Fibroblast of lung (primary cell): ENCODE results near the gene EFHD1. TPM values are rescaled to one million over a fixed set of nuclear protein-coding genes. Genes with fewer than 3 reads are reported as not detected.
"Not testable (repeated sequence)": the region's sequence is repeated elsewhere in the genome, so short reads cannot be mapped to it uniquely, and the experiment has no call there.

Experiments used
- DNase-seq, 2 donors: peaks; one replicate each; pipeline versions ENCODE4 v3.0.0 to v3.0.0-alpha.2; 2010; ENCODE audit warnings: low read depth in 2 of 2
- H2AFZ ChIP-seq: 2 replicates; pipeline ENCODE4 v1.5.1; 2012; ENCODE audit warnings: low read length, control low read depth, inconsistent platforms
- H3K27ac ChIP-seq: 2 replicates; pipeline ENCODE4 v1.5.1; 2011; ENCODE audit warnings: low read length, control low read depth; ENCODE audit not compliant: insufficient read depth
- H3K27me3 ChIP-seq: 2 replicates; pipeline ENCODE4 v1.5.1; 2011; ENCODE audit warnings: mild to moderate bottlenecking, low read length; ENCODE audit not compliant: control insufficient read depth, insufficient read depth
- H3K36me3 ChIP-seq: 2 replicates; pipeline ENCODE4 v1.5.1; 2011; ENCODE audit warnings: low read length; ENCODE audit not compliant: control insufficient read depth, insufficient read depth
- H3K4me1 ChIP-seq: 2 replicates; pipeline ENCODE4 v1.5.1; 2011; ENCODE audit warnings: low read length; ENCODE audit not compliant: control insufficient read depth, insufficient read depth; ENCODE audit errors: extremely low read depth
- H3K4me2 ChIP-seq: 2 replicates; pipeline ENCODE4 v1.5.1; 2011; ENCODE audit warnings: low read length, control low read depth; ENCODE audit not compliant: insufficient read depth; ENCODE audit errors: extremely low read depth
- H3K4me3 ChIP-seq, 4 experiments: fragments of 200-600 bp in 1 of 4; sonication (generic) in 1 of 4; replicated peaks in 1 of 4; 2 replicates each; pipeline ENCODE4 v1.5.1; 2011 to 2016; ENCODE audit warnings: low read length in 4 of 4, low read depth in 3 of 4, mild to moderate bottlenecking in 3 of 4, control low read depth in 2 of 4, inconsistent platforms in 1 of 4, mixed read lengths in 1 of 4; ENCODE audit not compliant: insufficient read depth in 1 of 4; ENCODE audit errors: control extremely low read depth in 1 of 4
- H3K79me2 ChIP-seq: 2 replicates; pipeline ENCODE4 v1.5.1; 2012; ENCODE audit warnings: mild to moderate bottlenecking, low read length, inconsistent platforms; ENCODE audit not compliant: control insufficient read depth, insufficient read depth
- H3K9ac ChIP-seq: 2 replicates; pipeline ENCODE4 v1.5.1; 2011; ENCODE audit warnings: mild to moderate bottlenecking, low read length, control low read depth; ENCODE audit not compliant: insufficient read depth
- H3K9me3 ChIP-seq: 2 replicates; pipeline ENCODE4 v1.5.1; 2012; ENCODE audit warnings: low read depth, low read length; ENCODE audit not compliant: control insufficient read depth, insufficient read depth
- H4K20me1 ChIP-seq: 2 replicates; pipeline ENCODE4 v1.5.1; 2011; ENCODE audit warnings: low read length; ENCODE audit not compliant: control insufficient read depth, insufficient read depth; ENCODE audit errors: extremely low read depth
- CTCF ChIP-seq, 2 donors: IDR thresholded peaks in 1 of 2; conservative IDR thresholded peaks in 1 of 2; 1 replicate in 1 of 2; 2 replicates in 1 of 2; pipeline ENCODE4 v1.5.1; 2011 to 2012; ENCODE audit warnings: low read length in 2 of 2, control low read depth in 1 of 2, inconsistent platforms in 1 of 2, low read depth in 1 of 2, mild to moderate bottlenecking in 1 of 2
- EZH2 ChIP-seq: IDR thresholded peaks from 2 replicates; pipeline ENCODE4 v1.5.1; 2012; ENCODE audit warnings: low read length, control low read depth, mild to moderate bottlenecking; ENCODE audit errors: missing control alignments
- polyA plus RNA-seq, 2 donors: library from polyadenylated mRNA; depleted of rRNA in 1 of 2; stranded (reverse) in 1 of 2; unstranded in 1 of 2; fragments of >200 nt; gene quantifications; 2 replicates each; pipeline ENCODE4 v1.2.1, GENCODE V29; 2011 to 2012; ENCODE audit warnings: missing spikeins in 1 of 2
- total RNA-seq: library from RNA; depleted of rRNA; stranded (reverse); fragments of >200 nt; gene quantifications from 2 replicates; pipeline ENCODE4 v1.2.1, GENCODE V29; 2014

The EFHD1 gene
- total and polyA plus RNA-seq, 2 donors (not counting 1 experiment from before 2014, with no cell fraction given) = 0.83 TPM; not detected in 1

- no peak for DNase-seq
- no peak overlapping the region for H3K9ac ChIP-seq
- no peaks in the 10 kb centered on the region for H3K79me2 ChIP-seq
- TF ChIP-seq EZH2 (no peak), CTCF (conservative IDR thresholded peaks at IDR 0.05 in 1 of 2, IDR thresholded peaks at IDR 0.05 in 1 of 2; ENCODE audit: low read depth in 1 of 2, low read length in 2 of 2) (no peak)
- H3K27me3 ChIP-seq = peaks cover 3% of the 10 kb centered on the region
- H3K27ac ChIP-seq = no peak overlapping the region
- H3K4me2 ChIP-seq = no peak overlapping the region
- H4K20me1 ChIP-seq = no peaks in the 10 kb centered on the region
- no peaks in the 10 kb centered on the region for H3K4me1 ChIP-seq
- no peaks in the 10 kb centered on the region for H3K36me3 ChIP-seq
- no peak overlapping the region for H2AFZ ChIP-seq
- H3K9me3 ChIP-seq = no peaks in the 10 kb centered on the region
- no peak overlapping the region for H3K4me3 ChIP-seq
These were observed 54.8 kb downstream of the EFHD1 start for GRCh38 chr2:232688201-232688600.

- Histone ChIP-seq H3K27me3 (peaks cover 3% of the 10 kb centered on the region), H3K9me3 (no peaks in the 10 kb centered on the region), H3K36me3 (no peaks in the 10 kb centered on the region), H4K20me1 (no peaks in the 10 kb centered on the region), H3K27ac (no peak overlapping the region), H3K4me3 (no peak overlapping the region), H3K79me2 (no peaks in the 10 kb centered on the region), H3K4me2 (no peak overlapping the region), H3K9ac (no peak overlapping the region), H2AFZ (no peak overlapping the region), H3K4me1 (no peaks in the 10 kb centered on the region)
- TF ChIP-seq EZH2 (no peak), CTCF (conservative IDR thresholded peaks at IDR 0.05 in 1 of 2, IDR thresholded peaks at IDR 0.05 in 1 of 2; ENCODE audit: low read depth in 1 of 2, low read length in 2 of 2) (no peak)
- peak; percentile 23 to 46 for DNase-seq
These were observed 55.9 kb downstream of the EFHD1 start for GRCh38 chr2:232689152-232689910.

- H3K4me3 ChIP-seq, H3K4me1 ChIP-seq, H3K9ac ChIP-seq, H3K27me3 ChIP-seq, DNase-seq, H4K20me1 ChIP-seq, H3K4me2 ChIP-seq, H3K36me3 ChIP-seq, H2AFZ ChIP-seq, H3K79me2 ChIP-seq, H3K27ac ChIP-seq, H3K9me3 ChIP-seq: not testable (repeated sequence)
These were observed 57.7 kb downstream of the EFHD1 start for GRCh38 chr2:232691117-232691516.
